HG03045 (cell line): ENCODE data around the gene IFI27L1.
A peak's percentile ranks its signal among the peaks of the same experiment; 100 is the strongest.

Source experiments
- ATAC-seq: cut with Tn5 transposase; IDR thresholded peaks from one replicate; pipeline ENCODE4 v1.9.1; 2021; ENCODE audit warnings: mild to moderate bottlenecking, moderate library complexity; ENCODE audit not compliant: unreplicated experiment

The IFI27L1 gene

GRCh38 chr14:94113490-94113889 is 32.4 kb downstream of the IFI27L1 start:
- no peak for ATAC-seq

DNA sequence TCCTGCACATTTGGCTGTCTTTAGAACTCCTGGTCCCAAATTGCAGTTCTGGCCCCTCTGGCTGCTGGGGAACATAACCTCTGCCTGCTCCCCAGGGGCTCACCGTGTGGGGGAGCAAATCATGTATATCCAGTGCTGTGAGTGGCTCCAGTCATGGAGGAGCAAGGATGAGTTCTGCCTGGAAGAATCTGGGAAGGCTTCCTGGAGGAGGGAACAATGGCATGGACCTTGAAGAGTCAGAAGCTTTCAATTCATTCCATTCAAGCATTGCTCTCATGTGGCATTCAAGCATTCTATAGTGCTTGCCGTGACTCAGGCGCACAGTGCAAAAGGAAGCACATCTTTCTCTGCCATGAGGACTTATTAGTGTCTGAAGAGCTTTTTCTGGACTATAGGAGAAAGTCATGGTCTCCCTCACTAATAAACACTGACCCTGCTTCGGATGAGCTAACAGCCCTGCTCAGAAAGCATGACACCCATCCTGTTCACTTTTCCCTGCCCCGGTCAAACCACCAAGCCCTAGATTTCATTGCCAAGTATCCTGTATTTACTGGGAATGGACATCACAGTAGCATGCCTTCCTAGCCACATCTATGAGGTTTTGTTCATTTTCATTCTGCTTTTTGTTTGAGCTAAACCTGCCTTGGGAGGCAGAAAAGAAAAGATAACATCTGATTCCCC is 32.9 kb downstream of the IFI27L1 start:
- no peak for ATAC-seq

DNA sequence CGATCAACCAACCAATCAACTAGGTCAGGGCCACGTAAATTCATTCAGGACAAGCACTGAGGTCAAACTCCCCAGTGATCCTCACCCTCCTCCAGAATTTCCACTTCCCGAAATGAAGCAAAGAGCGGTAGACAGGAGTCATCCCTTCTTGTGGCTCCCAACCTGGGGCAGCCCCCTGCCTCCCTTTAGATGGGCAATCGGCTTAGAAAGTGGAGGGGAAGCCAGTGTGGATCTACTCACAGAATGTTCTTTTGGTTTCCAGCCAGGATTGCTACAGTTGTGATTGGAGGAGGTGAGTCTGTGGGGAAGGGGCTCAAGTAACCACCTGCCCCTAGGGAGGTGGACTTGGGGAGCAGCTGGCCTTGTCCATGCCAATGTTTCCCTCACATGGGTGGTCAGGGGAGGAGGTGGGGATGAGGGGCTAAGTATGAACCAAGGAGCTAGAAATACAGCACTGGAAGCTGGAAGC is 33.5 kb downstream of the IFI27L1 start:
- no peak for ATAC-seq

GRCh38 chr14:94115058-94115591 is 34.0 kb downstream of the IFI27L1 start:
- no peak for ATAC-seq

GRCh38 chr14:94115631-94116030 is 34.5 kb downstream of the IFI27L1 start:
- no peak for ATAC-seq

DNA sequence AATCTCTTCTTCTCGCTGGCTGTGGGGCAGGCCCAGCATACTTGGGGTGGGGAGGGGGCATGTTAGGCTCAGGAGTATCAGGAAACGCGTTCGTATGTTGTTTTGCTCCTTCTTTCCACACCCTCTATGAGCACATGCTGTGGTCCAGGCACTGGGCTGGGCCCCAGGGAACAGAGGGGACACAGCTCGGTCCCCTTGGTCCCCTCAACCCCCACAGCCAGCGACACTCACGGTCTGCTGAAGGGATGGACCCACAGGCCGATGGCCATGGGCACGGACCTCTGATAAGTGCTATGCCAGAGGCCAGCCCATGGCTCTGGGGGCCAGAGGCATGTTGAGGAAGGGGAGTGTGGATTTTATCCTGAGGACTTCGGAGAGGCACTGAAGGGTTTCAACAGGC is 35.6 kb downstream of the IFI27L1 start:
- ATAC-seq, result no peak

DNA sequence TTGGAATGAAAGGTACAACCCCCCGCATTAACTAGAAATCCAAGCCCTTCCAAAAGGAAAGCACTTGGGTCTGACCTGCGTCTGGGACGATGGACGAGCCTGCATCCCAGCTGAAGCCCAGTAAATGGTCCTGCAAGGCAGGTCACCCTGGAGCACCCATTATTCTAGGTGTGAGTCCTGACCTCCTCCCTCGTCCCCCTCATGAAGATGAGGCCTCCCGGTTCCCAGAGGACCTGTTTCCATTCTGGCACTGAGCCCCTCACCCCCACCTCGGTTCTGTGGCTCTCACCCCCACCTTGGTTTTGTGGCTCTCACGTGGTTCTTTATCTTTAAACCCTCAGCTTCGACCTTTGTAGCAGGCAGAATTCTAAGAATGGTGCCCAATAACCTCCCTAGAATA is 36.7 kb downstream of the IFI27L1 start:
- no peak for ATAC-seq

GRCh38 chr14:94119071-94119470 is 38.0 kb downstream of the IFI27L1 start:
- ATAC-seq, result no peak

- no peak for ATAC-seq
These were observed 39.7 kb downstream of the IFI27L1 start for GRCh38 chr14:94120667-94121340.

DNA sequence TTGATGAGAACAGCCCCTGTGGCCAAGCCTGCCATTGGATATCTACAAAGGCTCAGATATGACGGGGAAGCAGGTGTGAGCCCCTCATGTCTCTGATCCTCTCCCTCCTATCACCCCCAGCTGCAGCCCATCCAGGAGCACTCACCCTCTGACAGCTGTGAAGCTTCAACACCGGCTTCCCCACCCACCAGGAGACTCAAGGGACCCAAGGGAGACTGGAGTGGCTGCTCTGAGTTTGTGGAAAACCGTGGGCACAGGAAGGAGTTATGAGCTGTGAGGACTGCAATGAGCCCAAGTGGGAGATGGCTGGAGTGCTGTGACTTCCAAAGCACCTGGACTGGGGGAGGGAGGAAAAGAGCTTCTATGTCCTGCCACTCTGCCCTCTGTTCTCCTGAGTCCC is 40.4 kb downstream of the IFI27L1 start:
- ATAC-seq, result no peak

DNA sequence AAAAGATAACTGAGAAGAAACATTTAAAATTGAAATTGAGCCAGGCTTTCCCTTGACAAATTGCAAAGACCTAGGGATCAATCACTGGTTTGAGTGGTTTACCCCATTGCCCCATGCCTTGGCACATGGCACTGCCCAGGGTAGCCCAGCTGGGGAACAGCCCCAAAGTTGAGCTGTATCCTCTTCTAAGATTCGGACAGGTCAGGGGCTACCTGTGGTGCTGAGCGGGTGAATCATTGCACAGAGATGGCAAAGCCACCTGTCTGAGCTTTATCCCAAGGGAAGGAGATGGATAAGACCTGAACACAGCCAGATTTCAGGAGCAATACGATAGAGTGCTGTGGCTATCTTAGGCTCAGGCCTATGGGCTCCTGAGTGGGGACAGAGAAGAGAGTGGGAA is 41.3 kb downstream of the IFI27L1 start:
- ATAC-seq, result no peak

DNA sequence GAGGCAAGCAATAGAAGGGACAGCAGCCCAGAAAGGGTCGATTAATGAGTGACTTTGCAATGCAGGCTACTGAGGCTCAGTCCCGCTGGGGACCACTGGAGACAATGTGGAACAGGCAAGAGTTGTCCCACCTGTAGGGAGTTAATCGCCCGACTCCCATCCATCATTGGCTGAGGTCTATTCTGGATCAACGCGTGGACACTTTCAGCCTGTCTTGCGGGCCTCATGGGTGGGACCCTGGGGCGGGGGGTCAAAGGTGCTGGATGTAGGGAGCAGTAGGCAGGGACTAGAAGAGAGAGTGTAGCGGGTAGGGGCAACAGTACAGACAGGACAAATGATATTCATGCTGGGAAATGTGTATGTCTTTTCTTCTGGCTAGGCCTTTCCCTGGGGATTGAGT is 42.2 kb downstream of the IFI27L1 start:
- ATAC-seq, result no peak

GRCh38 chr14:94123868-94124267 is 42.8 kb downstream of the IFI27L1 start:
- no peak for ATAC-seq

DNA sequence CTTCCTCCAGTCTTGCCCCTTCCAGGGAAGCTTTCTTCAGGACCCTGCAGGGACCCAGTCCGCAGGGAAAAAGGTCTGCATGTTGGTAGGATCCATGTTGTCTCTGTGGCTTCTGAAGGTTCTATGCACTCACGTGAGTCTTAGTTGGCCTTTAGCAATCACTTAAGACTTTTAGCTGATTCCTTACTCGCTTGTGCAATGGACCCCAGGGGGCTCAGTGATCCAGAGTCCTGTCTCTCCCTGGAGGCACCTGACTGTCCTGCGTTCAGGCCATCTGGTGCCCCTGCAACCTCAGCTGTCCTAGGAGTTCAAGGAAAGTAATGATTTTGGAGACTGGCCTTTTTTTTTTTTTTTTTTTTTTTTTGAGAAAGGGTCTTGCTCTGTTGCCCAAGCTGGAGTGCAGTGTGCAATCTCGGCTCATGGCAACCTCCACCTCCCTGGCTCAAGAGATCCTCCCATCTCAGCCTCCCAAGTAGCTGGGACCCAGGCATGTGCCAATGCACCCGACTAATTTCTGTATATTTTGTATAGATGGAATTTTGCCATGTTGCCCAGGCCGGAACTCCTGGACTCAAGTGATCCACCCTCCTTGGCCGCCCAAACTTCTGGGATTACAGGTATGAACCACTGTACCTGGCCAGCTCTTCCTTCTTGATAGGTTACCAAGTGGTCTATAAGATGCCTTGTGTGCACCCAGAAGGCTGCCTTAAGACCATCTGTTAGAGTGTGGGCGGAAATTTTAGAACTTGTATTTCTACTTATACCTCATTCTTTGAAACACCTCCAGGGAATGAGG is 43.7 kb downstream of the IFI27L1 start:
- ATAC-seq, result no peak

GRCh38 chr14:94125659-94126418 is 44.7 kb downstream of the IFI27L1 start:
- ATAC-seq, result no peak

DNA sequence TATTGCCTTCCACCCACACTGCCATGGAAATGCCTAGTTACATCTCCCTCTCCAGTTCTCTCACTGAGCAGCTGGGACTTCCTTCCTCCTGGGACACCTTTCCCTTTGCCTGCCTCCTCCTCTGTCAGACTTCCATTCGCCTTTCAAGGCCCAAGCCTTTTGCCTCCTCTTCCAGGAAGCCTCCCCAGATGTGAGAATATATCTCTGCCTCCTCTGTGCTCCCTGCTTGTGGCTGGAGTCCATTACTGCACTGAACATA is 45.2 kb downstream of the IFI27L1 start:
- ATAC-seq, result no peak

- no peak for ATAC-seq
These were observed 45.7 kb downstream of the IFI27L1 start for GRCh38 chr14:94126800-94127199.

GRCh38 chr14:94127330-94127729 is 46.2 kb downstream of the IFI27L1 start:
- ATAC-seq, result no peak

DNA sequence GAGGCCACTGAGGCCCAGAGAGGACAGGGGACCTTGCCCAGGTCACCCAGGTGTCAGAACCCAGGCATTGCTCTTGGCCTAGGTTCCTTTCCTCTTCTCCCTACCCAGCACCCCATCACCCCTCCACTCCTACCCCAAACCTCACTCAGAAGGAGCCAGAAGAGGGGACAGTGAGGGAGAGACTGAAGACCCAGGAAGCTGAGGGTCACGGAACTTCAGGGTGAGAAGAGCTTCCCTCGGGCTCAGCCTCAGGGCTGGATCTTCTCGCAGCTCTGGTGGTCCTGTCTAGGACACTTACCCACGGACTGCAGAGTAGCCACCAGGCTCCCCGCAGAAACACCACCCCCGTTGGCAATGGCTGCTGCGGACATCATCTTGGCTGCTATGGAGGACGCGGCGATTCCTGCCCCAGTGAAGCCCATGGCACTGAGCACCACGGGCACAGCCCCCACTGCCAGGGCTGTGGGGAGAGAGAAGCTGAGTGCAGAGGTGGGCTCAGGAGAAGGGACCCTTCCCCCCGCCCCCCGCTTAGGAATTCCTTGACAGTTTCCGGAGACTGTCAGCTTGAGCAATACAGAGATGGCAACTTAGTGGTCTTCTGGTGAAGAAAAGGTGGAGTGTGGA is 47.2 kb downstream of the IFI27L1 start:
- no peak for ATAC-seq

DNA sequence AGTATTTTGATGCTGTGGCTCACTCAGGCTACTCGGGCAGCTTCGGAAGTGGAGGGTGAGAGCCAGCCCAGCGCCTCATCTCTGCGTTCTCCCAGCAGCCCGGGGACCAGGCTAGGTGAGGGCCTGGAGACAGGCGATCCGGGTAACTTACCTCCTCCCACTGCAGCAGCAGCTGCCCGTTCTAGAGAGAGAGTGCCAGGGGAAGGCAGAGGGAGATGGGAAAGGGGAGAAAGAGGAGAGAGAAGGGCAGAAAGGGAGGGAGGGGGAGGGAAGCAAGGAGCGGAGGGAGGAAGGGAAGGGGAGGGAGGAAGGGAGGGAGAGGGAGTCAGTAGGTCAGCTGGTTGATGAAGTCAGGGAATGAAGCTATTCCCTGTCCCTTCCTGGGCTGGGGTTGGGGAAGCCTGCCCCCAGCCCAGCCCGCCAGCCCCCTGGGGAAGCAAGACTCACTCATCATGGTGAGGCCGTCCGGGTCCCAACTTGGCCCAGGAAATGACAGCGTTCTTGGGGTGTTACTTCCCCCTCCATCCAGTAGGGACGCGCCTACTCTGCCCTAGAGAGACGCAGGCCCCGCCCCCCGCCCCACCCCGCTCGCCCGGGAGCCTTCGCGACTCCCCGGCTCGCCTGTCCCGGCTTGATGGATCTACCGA is 48.1 kb downstream of the IFI27L1 start, which contains the start of gene IFI27L2:
Gene IFI27L2, minus strand, starts transcription at position 494 of the 647 bp plus-strand sequence. Its CDS starts 40 bp downstream, at position 454.
- peak; percentile 94 for ATAC-seq
